ENCODE measurements around the gene SFMBT2. TPM values are rescaled to one million over a fixed set of nuclear protein-coding genes. Genes with fewer than 3 reads are reported as not detected.

The SFMBT2 gene
- total and polyA plus RNA-seq, 2 experiments from 2014 or later = 4.3 to 5.9 TPM

- Histone ChIP-seq H3K27me3 (no peaks in the 10 kb centered on the region), H3K4me1 (ENCODE audit: low read depth) (no peaks in the 10 kb centered on the region), H3K27ac (peak overlapping the region; percentile 13), H3K9me3 (ENCODE audit: low read depth) (no peaks in the 10 kb centered on the region), H3K36me3 (no peaks in the 10 kb centered on the region), H3K4me3 (no peak overlapping the region)
- TF ChIP-seq, protein P1, sequence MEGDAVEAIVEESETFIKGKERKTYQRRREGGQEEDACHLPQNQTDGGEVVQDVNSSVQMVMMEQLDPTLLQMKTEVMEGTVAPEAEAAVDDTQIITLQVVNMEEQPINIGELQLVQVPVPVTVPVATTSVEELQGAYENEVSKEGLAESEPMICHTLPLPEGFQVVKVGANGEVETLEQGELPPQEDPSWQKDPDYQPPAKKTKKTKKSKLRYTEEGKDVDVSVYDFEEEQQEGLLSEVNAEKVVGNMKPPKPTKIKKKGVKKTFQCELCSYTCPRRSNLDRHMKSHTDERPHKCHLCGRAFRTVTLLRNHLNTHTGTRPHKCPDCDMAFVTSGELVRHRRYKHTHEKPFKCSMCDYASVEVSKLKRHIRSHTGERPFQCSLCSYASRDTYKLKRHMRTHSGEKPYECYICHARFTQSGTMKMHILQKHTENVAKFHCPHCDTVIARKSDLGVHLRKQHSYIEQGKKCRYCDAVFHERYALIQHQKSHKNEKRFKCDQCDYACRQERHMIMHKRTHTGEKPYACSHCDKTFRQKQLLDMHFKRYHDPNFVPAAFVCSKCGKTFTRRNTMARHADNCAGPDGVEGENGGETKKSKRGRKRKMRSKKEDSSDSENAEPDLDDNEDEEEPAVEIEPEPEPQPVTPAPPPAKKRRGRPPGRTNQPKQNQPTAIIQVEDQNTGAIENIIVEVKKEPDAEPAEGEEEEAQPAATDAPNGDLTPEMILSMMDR (IDR thresholded peaks at IDR 0.05; ENCODE audit: low read depth, low read length) = no peak
- DNase-seq (ENCODE audit: low read depth in 1 of 2, low spot score in 1 of 2) = no peak
These were observed 70.5 kb downstream of the SFMBT2 start for GRCh38 chr10:7340179-7340874.

DNA sequence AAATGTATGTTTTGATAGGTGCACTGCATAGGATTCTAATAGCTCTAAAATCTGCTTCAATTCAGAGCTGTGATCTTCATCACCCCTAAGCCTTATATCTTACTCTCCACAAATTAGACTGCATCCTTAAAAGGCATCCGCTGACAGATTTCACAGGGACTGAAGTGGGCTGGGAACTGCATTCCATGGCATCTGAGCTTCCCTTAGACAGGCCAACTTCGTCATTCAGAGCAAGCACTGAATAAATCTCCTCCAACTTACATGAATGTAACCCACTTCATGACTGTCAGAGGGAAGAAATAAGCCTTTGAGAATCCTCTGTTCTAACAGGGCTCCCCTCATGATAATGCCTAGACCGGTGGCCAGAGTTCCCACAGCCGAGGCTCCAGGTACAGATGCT, 71.3 kb downstream of the SFMBT2 start:
- no peaks in the 10 kb centered on the region for H3K9me3 ChIP-seq (ENCODE audit: low read depth)

DNA sequence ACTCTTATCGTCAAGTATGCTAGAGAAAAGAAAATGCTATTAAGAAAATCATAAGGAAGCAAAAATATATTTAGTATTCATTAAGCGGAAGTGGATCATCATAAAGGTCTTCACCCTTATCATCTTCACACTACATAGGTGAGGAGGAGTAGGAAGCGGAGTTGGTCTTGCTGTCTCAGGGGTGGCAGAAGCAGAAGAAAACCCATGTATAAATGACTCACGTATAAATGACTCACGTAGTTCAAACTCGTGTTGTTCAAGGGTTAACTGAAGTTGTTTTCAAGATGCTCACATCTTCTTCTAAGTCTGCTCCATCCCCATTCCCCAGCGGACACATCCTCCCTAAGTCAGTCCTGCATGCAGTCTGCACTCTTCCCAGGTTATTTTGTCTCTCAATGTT, 72.4 kb downstream of the SFMBT2 start:
- TF ChIP-seq, protein P1 (IDR thresholded peaks at IDR 0.05; ENCODE audit: low read depth, low read length) = no peak
- H3K27me3 ChIP-seq = no peaks in the 10 kb centered on the region

More for the DNA sequence above, 71.3 kb downstream of the SFMBT2 start:
- H3K4me3 ChIP-seq = no peak overlapping the region
- H3K27me3 ChIP-seq = no peaks in the 10 kb centered on the region
- TF ChIP-seq, protein P1 (IDR thresholded peaks at IDR 0.05; ENCODE audit: low read depth, low read length) = no peak
- H3K36me3 ChIP-seq = no peaks in the 10 kb centered on the region
- H3K4me1 ChIP-seq (ENCODE audit: low read depth) = no peaks in the 10 kb centered on the region
- peak in 1 of 2 donors; percentile 60 for DNase-seq (ENCODE audit: low read depth in 1 of 2, low spot score in 1 of 2)
- peak overlapping the region; percentile 13 for H3K27ac ChIP-seq

GRCh38 chr10:7337431-7338171, 73.2 kb downstream of the SFMBT2 start:
- TF ChIP-seq, protein P1 (IDR thresholded peaks at IDR 0.05; ENCODE audit: low read depth, low read length) = no peak
- H3K36me3 ChIP-seq = no peaks in the 10 kb centered on the region
- H3K27ac ChIP-seq = no peak overlapping the region
- H3K4me3 ChIP-seq = no peak overlapping the region
- no peaks in the 10 kb centered on the region for H3K4me1 ChIP-seq (ENCODE audit: low read depth)
- DNase-seq (ENCODE audit: low read depth in 1 of 2, low spot score in 1 of 2) = no peak
- no peaks in the 10 kb centered on the region for H3K27me3 ChIP-seq
- H3K9me3 ChIP-seq (ENCODE audit: low read depth) = no peaks in the 10 kb centered on the region

More for the DNA sequence above, 72.4 kb downstream of the SFMBT2 start:
- DNase-seq (ENCODE audit: low read depth in 1 of 2, low spot score in 1 of 2) = no peak
- no peak overlapping the region for H3K4me3 ChIP-seq
- no peaks in the 10 kb centered on the region for H3K9me3 ChIP-seq (ENCODE audit: low read depth)
- H3K27ac ChIP-seq = no peak overlapping the region
- no peaks in the 10 kb centered on the region for H3K36me3 ChIP-seq
- H3K4me1 ChIP-seq (ENCODE audit: low read depth) = no peaks in the 10 kb centered on the region

GRCh38 chr10:7335977-7336376, 74.9 kb downstream of the SFMBT2 start:
- Histone ChIP-seq H3K36me3 (no peaks in the 10 kb centered on the region), H3K27me3 (no peaks in the 10 kb centered on the region), H3K4me1 (ENCODE audit: low read depth) (no peaks in the 10 kb centered on the region), H3K27ac (no peak overlapping the region), H3K9me3 (ENCODE audit: low read depth) (no peaks in the 10 kb centered on the region), H3K4me3 (no peak overlapping the region)
- TF ChIP-seq, protein P1 (IDR thresholded peaks at IDR 0.05; ENCODE audit: low read depth, low read length) = no peak
- peak in 1 of 2 donors; percentile 14 for DNase-seq (ENCODE audit: low read depth in 1 of 2, low spot score in 1 of 2)
